SK-MEL-5 (cell line): Measurements from ENCODE around the gene ANGPTL1. TPM values are rescaled to one million over a fixed set of nuclear protein-coding genes. Genes with fewer than 3 reads are reported as not detected.

Experiments used
- DNase-seq: peaks from one replicate; pipeline ENCODE4 v3.0.0-alpha.2; 2016; ENCODE audit warnings: low read depth, low spot score
- in situ Hi-C: cut with HindIII; loops from 2 replicates; pipeline ENCODE4 v1.10.0; 2016; ENCODE audit warnings: low sequenced_read_pairs, high pct_unique_total_duplicates, low pct_unique_long_range_greater_than_20kb
- total RNA-seq: library from RNA; depleted of rRNA; stranded (reverse); fragments of >200 nt; shearing (Covaris generic); gene quantifications from 2 replicates; pipeline ENCODE4 v1.2.3, GENCODE V29; 2014; rRNA removed

ANGPTL1 gene
- total RNA-seq, 1 experiment from 2014 or later = 2.2 TPM

DNA sequence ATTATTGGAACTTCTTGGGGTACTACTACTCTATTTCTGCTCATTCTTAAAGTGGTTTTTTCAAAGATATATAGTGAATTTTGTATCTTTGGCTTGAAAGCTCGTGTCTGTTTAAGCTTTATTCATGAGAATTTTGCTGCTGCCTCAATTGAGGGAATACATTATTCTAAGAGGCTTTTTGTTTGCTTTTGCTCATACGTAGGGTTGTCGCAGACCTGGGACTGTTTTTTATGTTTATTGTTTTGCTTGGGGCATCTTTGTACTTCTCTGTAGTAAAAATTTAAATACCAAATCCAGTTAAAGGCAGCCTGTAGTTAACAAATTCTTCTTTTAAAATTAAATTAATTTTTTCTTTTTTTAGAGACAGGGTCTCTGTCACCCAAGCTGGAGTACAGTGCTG is 62.3 kb downstream of the ANGPTL1 start:
- DNase-seq = no peak
- in situ Hi-C loops = no loop called here

DNA sequence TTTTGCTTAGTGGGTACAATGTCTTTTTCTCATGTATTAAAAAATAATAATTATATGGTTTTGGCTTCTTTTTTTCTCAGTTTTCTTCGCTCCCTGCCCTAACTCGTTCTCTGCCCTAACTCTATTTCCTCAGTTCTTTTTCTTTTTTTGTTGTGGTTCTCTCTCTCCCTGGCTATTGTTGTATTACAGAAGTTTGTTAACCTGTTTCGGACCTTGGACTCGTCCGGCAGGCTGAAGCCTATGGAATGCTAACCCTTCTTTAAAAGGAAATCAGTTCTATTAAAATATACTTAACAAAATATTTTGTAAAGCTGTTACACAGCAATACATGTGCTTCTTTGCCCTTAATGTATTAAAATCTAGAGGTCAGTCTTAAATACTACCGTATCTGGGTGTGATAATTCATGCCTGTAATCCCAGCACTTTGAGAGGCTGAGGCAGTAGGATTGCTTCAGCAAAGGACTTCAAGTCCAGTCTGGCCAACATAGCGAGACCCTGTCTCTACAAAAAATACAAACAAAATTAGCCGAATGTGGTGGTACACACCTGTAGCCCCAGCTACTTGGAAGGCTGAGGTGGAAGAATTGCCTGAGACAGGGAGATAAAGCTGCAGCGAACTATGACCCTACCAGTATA is 64.1 kb downstream of the ANGPTL1 start:
- in situ Hi-C loops = no loop called here

DNA sequence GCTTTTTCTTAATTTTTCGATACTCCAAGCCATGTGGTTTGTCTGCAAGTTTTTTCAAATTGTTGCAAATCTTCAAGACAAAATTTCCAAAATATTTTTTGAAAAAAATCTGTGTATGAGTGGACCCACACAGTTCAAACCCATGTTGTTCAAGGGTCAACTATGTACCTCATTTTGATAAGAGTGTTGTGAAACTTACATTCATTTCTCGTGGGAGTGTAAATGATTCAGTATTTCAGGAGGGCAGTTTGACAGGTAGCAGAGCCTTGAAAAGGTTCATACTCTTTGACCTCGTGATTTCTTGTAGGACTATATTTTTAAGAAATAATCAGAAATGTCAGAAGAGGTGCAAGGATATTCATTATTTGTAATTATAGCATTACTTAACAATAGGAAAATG is 68.0 kb downstream of the ANGPTL1 start:
- in situ Hi-C loops = no loop called here
- DNase-seq = no peak

More for the DNA sequence above, 64.1 kb downstream of the ANGPTL1 start:
- DNase-seq = no peak

Other genes with a start within 250 kb of the ANGPTL1 start
- gene RALGPS2, start 145.8 kb downstream of the ANGPTL1 start, total RNA-seq = 14.7 and 22.1 TPM in 2 replicates
- 28.6 and 28.9 TPM in 2 replicates for gene FAM20B, start 154.8 kb upstream of the ANGPTL1 start, total RNA-seq
- 13.1 and 15.0 TPM in 2 replicates for gene TOR3A, start 211.0 kb upstream of the ANGPTL1 start, total RNA-seq